ENCODE results near the gene IRS1. TPM values are rescaled to one million over a fixed set of nuclear protein-coding genes. Genes with fewer than 3 reads are reported as not detected.

The IRS1 gene
- total RNA-seq, 1 experiment from 2014 or later = 38.8 TPM

DNA sequence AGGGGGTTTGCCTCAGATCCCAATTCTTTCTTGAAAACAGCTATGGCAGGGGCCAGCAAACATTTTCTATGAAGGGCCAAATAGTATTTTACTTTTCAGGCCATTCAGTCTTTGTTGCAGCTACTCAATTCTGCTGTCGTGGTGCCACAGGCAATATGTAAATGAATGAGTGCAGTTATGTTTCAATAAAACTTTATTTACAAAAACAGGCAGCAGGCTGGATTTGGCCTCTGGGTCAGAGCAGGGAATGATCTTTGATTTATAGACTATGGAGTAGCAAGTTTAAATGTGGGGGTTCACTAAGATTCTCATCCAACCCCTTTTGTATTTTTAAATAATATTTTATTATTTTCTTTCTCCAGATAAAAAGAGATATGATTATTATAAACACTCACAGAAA lies 72.4 kb downstream of the IRS1 start:
- Histone ChIP-seq H3K79me2 (ENCODE audit: low read length) (no peaks in the 10 kb centered on the region), H4K20me1 (ENCODE audit: low read length) (no peaks in the 10 kb centered on the region), H3K4me3 (ENCODE audit: low read length) (no peak overlapping the region), H3K4me2 (ENCODE audit: low read length) (no peak overlapping the region), H3K4me1 (ENCODE audit: insufficient read depth, low read length) (peaks cover 7% of the 10 kb centered on the region; the same call in 1 of the 2 replicates), H3K36me3 (ENCODE audit: low read depth, low read length) (no peaks in the 10 kb centered on the region), H3K9me3 (ENCODE audit: low read length) (no peaks in the 10 kb centered on the region), H3K9ac (ENCODE audit: low read length) (no peak overlapping the region), H3K9me2 (replicated peaks; ENCODE audit: low read length) (no peaks in the 10 kb centered on the region), H2AFZ (ENCODE audit: low read length) (no peak overlapping the region), H3K27ac (ENCODE audit: low read length) (no peak overlapping the region), H3F3A (ENCODE audit: low read length, unreplicated experiment) (no peaks in the 10 kb centered on the region), H3K27me3 (ENCODE audit: low read length) (no peaks in the 10 kb centered on the region)
- CTCF ChIA-PET = interaction anchor here (0.6 kb wide), 1 partner anchor 1057 kb away, joined by 3 read pairs; no protein-coding TSS in a partner anchor
- intact Hi-C loops (cut with micrococcal nuclease) = no loop called here
- ATAC-seq (no peak), DNase-seq (no peak)
- POLR2A ChIA-PET (ENCODE audit: unreplicated experiment) = no interaction called here
- TF ChIP-seq EZH2 (IDR thresholded peaks at IDR 0.05; ENCODE audit: low read length, unreplicated experiment) = no peak
- no peak for TF ChIP-seq EZH2phosphoT487 (IDR thresholded peaks at IDR 0.05; ENCODE audit: borderline replicate concordance, low read length)
- no TSS peak for BruUV-seq (replicated peaks)

DNA sequence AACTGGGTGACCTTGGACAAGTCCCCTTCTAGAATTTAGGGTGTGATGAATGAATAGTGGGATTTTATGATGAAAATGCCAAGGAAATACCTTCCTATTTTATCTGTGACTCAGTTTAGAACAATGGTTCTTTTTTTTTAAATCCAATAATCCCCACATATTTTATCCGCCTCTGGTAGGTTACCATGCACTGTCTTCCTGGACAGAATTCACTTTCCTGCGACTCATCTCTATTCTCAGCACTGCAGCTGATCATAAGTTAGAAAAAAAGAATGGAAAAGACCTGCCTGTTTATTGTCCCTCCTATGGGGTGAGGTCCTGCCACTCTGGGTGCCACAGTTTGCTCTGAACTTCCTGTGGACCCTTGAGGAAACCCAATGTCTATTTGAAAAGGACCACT lies 73.1 kb downstream of the IRS1 start:
- ATAC-seq (peak; percentile 77), DNase-seq (peak; percentile 40)
- no peaks in the 10 kb centered on the region for H3K79me2 ChIP-seq (ENCODE audit: low read length)
- H4K20me1 ChIP-seq (ENCODE audit: low read length) = no peaks in the 10 kb centered on the region
- H3K27ac ChIP-seq (ENCODE audit: low read length) = no peak overlapping the region
- no peaks in the 10 kb centered on the region for H3K36me3 ChIP-seq (ENCODE audit: low read depth, low read length)
- H2AFZ ChIP-seq (ENCODE audit: low read length) = no peak overlapping the region
- no peaks in the 10 kb centered on the region for H3K9me2 ChIP-seq (replicated peaks; ENCODE audit: low read length)
- CTCF ChIA-PET = interaction anchor here (0.6 kb wide), 1 partner anchor 1057 kb away, joined by 3 read pairs; no protein-coding TSS in a partner anchor
- no peaks in the 10 kb centered on the region for H3F3A ChIP-seq (ENCODE audit: low read length, unreplicated experiment)
- H3K27me3 ChIP-seq (ENCODE audit: low read length) = no peaks in the 10 kb centered on the region
- no peak overlapping the region for H3K4me3 ChIP-seq (ENCODE audit: low read length)
- H3K9ac ChIP-seq (ENCODE audit: low read length) = no peak overlapping the region
- intact Hi-C loops (cut with micrococcal nuclease) = no loop called here
- BruUV-seq (replicated peaks) = no TSS peak
- H3K4me2 ChIP-seq (ENCODE audit: low read length) = no peak overlapping the region
- TF ChIP-seq EZH2 (IDR thresholded peaks at IDR 0.05; ENCODE audit: low read length, unreplicated experiment) = no peak
- TF ChIP-seq EZH2phosphoT487 (IDR thresholded peaks at IDR 0.05; ENCODE audit: borderline replicate concordance, low read length) = no peak
- TF ChIP-seq, protein P1, sequence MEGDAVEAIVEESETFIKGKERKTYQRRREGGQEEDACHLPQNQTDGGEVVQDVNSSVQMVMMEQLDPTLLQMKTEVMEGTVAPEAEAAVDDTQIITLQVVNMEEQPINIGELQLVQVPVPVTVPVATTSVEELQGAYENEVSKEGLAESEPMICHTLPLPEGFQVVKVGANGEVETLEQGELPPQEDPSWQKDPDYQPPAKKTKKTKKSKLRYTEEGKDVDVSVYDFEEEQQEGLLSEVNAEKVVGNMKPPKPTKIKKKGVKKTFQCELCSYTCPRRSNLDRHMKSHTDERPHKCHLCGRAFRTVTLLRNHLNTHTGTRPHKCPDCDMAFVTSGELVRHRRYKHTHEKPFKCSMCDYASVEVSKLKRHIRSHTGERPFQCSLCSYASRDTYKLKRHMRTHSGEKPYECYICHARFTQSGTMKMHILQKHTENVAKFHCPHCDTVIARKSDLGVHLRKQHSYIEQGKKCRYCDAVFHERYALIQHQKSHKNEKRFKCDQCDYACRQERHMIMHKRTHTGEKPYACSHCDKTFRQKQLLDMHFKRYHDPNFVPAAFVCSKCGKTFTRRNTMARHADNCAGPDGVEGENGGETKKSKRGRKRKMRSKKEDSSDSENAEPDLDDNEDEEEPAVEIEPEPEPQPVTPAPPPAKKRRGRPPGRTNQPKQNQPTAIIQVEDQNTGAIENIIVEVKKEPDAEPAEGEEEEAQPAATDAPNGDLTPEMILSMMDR (conservative IDR thresholded peaks at IDR 0.05; ENCODE audit: low read depth, low read length) = no peak
- peaks cover 7% of the 10 kb centered on the region; the same call in 1 of the 2 replicates for H3K4me1 ChIP-seq (ENCODE audit: insufficient read depth, low read length)
- H3K9me3 ChIP-seq (ENCODE audit: low read length) = no peaks in the 10 kb centered on the region
- POLR2A ChIA-PET (ENCODE audit: unreplicated experiment) = no interaction called here

DNA sequence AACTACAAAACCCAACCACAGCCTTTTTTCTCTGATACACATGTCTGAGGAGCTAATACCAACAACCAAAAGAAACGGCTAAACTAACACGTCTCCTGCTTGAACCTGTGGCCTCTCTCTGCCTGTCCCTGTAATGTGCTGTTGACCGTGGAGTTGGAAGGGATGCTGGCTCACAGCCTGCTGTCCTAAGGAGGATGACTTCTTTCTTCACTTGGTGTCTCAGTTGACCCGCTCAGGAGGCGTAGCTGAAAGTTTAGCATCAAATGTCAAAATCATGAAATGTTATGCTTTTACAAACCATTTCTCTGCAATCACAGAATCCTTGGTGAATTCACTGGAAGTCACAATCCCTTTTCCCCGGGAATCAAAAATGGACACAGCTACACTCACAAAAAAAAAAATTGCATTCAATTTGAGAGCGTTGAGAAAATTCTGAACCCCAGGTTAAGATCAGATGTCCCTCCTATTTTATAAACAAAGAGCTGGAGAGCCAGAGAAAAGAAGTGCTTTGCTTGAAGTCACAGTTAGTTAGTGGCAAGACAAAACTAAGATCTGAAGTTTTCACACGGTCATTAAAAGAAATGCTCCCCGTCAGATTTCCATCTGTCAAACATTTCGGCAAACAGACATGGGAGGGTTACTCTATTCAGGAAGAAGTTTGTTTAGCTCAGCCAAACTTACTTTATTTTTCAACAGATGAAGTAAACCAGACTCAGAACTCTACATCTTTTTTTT lies 74.3 kb downstream of the IRS1 start:
- Histone ChIP-seq H3K36me3 (ENCODE audit: low read depth, low read length) (no peaks in the 10 kb centered on the region), H3K79me2 (ENCODE audit: low read length) (no peaks in the 10 kb centered on the region), H3K9ac (ENCODE audit: low read length) (no peak overlapping the region), H3K27ac (ENCODE audit: low read length) (no peak overlapping the region), H4K20me1 (ENCODE audit: low read length) (no peaks in the 10 kb centered on the region), H3K4me3 (ENCODE audit: low read length) (no peak overlapping the region), H3K4me1 (ENCODE audit: insufficient read depth, low read length) (peaks cover 7% of the 10 kb centered on the region; the same call in 1 of the 2 replicates), H3K4me2 (ENCODE audit: low read length) (no peak overlapping the region), H3K9me2 (replicated peaks; ENCODE audit: low read length) (no peaks in the 10 kb centered on the region), H2AFZ (ENCODE audit: low read length) (no peak overlapping the region), H3F3A (ENCODE audit: low read length, unreplicated experiment) (no peaks in the 10 kb centered on the region), H3K27me3 (ENCODE audit: low read length) (no peaks in the 10 kb centered on the region), H3K9me3 (ENCODE audit: low read length) (no peaks in the 10 kb centered on the region)
- BruUV-seq (replicated peaks) = no TSS peak
- intact Hi-C loops (cut with micrococcal nuclease) = no loop called here
- POLR2A ChIA-PET (ENCODE audit: unreplicated experiment) = no interaction called here
- no peak for DNase-seq
- no peak for ATAC-seq
- CTCF ChIA-PET = no interaction called here
- TF ChIP-seq EZH2phosphoT487 (IDR thresholded peaks at IDR 0.05; ENCODE audit: borderline replicate concordance, low read length) (no peak), EZH2 (IDR thresholded peaks at IDR 0.05; ENCODE audit: low read length, unreplicated experiment) (no peak)
- TF ChIP-seq, protein P1 (conservative IDR thresholded peaks at IDR 0.05; ENCODE audit: low read depth, low read length) = no peak

Data from PC-3 (cell line).